H1 (cell line): ENCODE results near the gene RIC8A. TPM values are rescaled to one million over a fixed set of nuclear protein-coding genes. Genes with fewer than 3 reads are reported as not detected.

Experiments used
- CTCF ChIA-PET: fragments of 300-600 bp; sonication (Branson Sonifier 250); formaldehyde crosslinking; loops from one replicate; lab custom pipeline; 2021; ENCODE audit not compliant: partially characterized antibody; lab: Charles Lee
- POLR2A ChIA-PET: fragments of 300-600 bp; sonication (Branson Sonifier 250); formaldehyde crosslinking; loops from one replicate; lab custom pipeline; 2021; ENCODE audit warnings: inconsistent platforms; ENCODE audit not compliant: partially characterized antibody; lab: Charles Lee
- DNase-seq, 2 experiments: peaks; one replicate each; pipeline versions ENCODE4 v3.0.0 to v3.0.0-alpha.2; 2010 to 2022; ENCODE audit warnings: low spot score in 2 of 2, low read depth in 1 of 2, mixed read lengths in 1 of 2
- FAIRE-seq: peaks from 2 replicates; lab custom pipeline; 2011; peaks lifted over from hg19 to GRCh38; lab: Jason Lieb, UNC
- H2AFZ ChIP-seq: 2 replicates; pipeline ENCODE4 v1.8.1; 2012; ENCODE audit warnings: low read length, inconsistent platforms
- H2AK5ac ChIP-seq: 2 replicates; pipeline ENCODE4 v1.6.1; 2013; ENCODE audit warnings: low read depth, low read length
- H2BK120ac ChIP-seq: replicated peaks from 2 replicates; pipeline ENCODE3; 2013; ENCODE audit warnings: low read depth, low read length, inconsistent platforms
- H2BK12ac ChIP-seq: 2 replicates; pipeline ENCODE4 v1.6.1; 2013; ENCODE audit warnings: low read depth, low read length
- H2BK15ac ChIP-seq: 2 replicates; pipeline ENCODE4 v1.6.1; 2013; ENCODE audit warnings: low read length
- H2BK20ac ChIP-seq: 2 replicates; pipeline ENCODE4 v1.6.1; 2013; ENCODE audit warnings: low read length
- H2BK5ac ChIP-seq: 2 replicates; pipeline ENCODE4 v1.6.1; 2013; ENCODE audit warnings: low read depth, low read length
- H3K14ac ChIP-seq: 2 replicates; pipeline ENCODE4 v1.6.1; 2013; ENCODE audit warnings: inconsistent platforms; ENCODE audit not compliant: insufficient read length
- H3K18ac ChIP-seq: 2 replicates; pipeline ENCODE4 v1.6.1; 2013; ENCODE audit warnings: low read length; ENCODE audit errors: extremely low read depth
- H3K23ac ChIP-seq: 2 replicates; pipeline ENCODE4 v1.6.1; 2013; ENCODE audit warnings: inconsistent platforms; ENCODE audit not compliant: insufficient read length
- H3K23me2 ChIP-seq: 2 replicates; pipeline ENCODE4 v1.6.1; 2013; ENCODE audit warnings: low read depth, low read length
- H3K27ac ChIP-seq: 2 replicates; pipeline ENCODE4 v1.6.1; 2011; ENCODE audit warnings: low read depth, low read length, inconsistent platforms
- H3K27me3 ChIP-seq, 4 experiments: replicated peaks in 1 of 4; 1 replicate in 1 of 4; 2 replicates in 3 of 4; pipeline versions ENCODE4 v1.6.1 to v1.8.1; 2011 to 2013; ENCODE audit warnings: low read length in 3 of 4, mild to moderate bottlenecking in 3 of 4, inconsistent platforms in 2 of 4, mixed read lengths in 2 of 4, moderate library complexity in 1 of 4; ENCODE audit not compliant: control insufficient read depth in 3 of 4, insufficient read depth in 3 of 4; ENCODE audit errors: extremely low read depth in 1 of 4
- H3K36me3 ChIP-seq, 4 experiments: 2 replicates each; pipeline versions ENCODE4 v1.6.1 to v1.8.1; 2011 to 2013; ENCODE audit warnings: mild to moderate bottlenecking in 4 of 4, low read length in 3 of 4, moderate library complexity in 2 of 4, control low read depth in 1 of 4, inconsistent platforms in 1 of 4; ENCODE audit not compliant: insufficient read depth in 4 of 4, control insufficient read depth in 2 of 4
- H3K4ac ChIP-seq: replicated peaks from 2 replicates; pipeline ENCODE3; 2013; ENCODE audit warnings: low read length, low read depth, mixed read lengths, inconsistent platforms; ENCODE audit not compliant: insufficient read length
- H3K4me1 ChIP-seq, 4 experiments: replicated peaks in 1 of 4; 1 replicate in 1 of 4; 2 replicates in 3 of 4; pipeline versions ENCODE4 v1.6.1 to v1.8.1; 2011 to 2013; ENCODE audit warnings: low read length in 3 of 4, inconsistent platforms in 2 of 4, mixed read lengths in 1 of 4; ENCODE audit not compliant: insufficient read depth in 4 of 4, control insufficient read depth in 3 of 4
- H3K4me2 ChIP-seq, 2 experiments: 2 replicates each; pipeline versions ENCODE4 v1.6.1 to v1.8.1; 2011 to 2013; ENCODE audit warnings: low read depth in 2 of 2, low read length in 2 of 2, control low read depth in 1 of 2, inconsistent platforms in 1 of 2, mild to moderate bottlenecking in 1 of 2; ENCODE audit not compliant: insufficient read depth in 1 of 2
- H3K4me3 ChIP-seq, 4 experiments: fragments of 200-600, 300-600 bp in 1 of 4; sonication (generic), shearing (Covaris generic), sonication (Bioruptor Twin) in 1 of 4; 2 replicates each; pipeline versions ENCODE4 v1.5.1 to v1.8.1; 2011 to 2016; ENCODE audit warnings: low read length in 4 of 4, low read depth in 3 of 4, control low read depth in 2 of 4, inconsistent platforms in 2 of 4, mild to moderate bottlenecking in 2 of 4, mixed read lengths in 1 of 4, moderate library complexity in 1 of 4; ENCODE audit not compliant: insufficient read depth in 2 of 4; ENCODE audit errors: extremely low read depth in 1 of 4
- H3K56ac ChIP-seq: replicated peaks from 2 replicates; pipeline ENCODE3; 2013; ENCODE audit warnings: low read depth, mild to moderate bottlenecking, mixed read lengths, low read length, inconsistent platforms; ENCODE audit not compliant: insufficient read length
- H3K79me1 ChIP-seq: 2 replicates; pipeline ENCODE4 v1.6.1; 2013; ENCODE audit warnings: low read depth, low read length, control low read depth
- H3K79me2 ChIP-seq, 2 experiments: 2 replicates each; pipeline versions ENCODE4 v1.6.1 to v1.8.1; 2012 to 2013; ENCODE audit warnings: low read length in 2 of 2, mild to moderate bottlenecking in 2 of 2, inconsistent platforms in 1 of 2; ENCODE audit not compliant: insufficient read depth in 2 of 2, control insufficient read depth in 1 of 2
- H3K9ac ChIP-seq, 4 experiments: replicated peaks in 1 of 4; 1 replicate in 1 of 4; 2 replicates in 3 of 4; pipeline versions ENCODE4 v1.6.1 to v1.8.1; 2011 to 2013; ENCODE audit warnings: low read depth in 3 of 4, low read length in 3 of 4, control low read depth in 2 of 4, mild to moderate bottlenecking in 2 of 4, moderate library complexity in 2 of 4, inconsistent platforms in 1 of 4; ENCODE audit errors: extremely low read depth in 1 of 4
- H3K9me3 ChIP-seq, 2 experiments: 2 replicates each; pipeline versions ENCODE4 v1.6.1 to v1.8.1; 2012 to 2013; ENCODE audit warnings: mild to moderate bottlenecking in 2 of 2, moderate library complexity in 2 of 2, control low read depth in 1 of 2, inconsistent platforms in 1 of 2, low read depth in 1 of 2, low read length in 1 of 2, mixed read lengths in 1 of 2; ENCODE audit not compliant: insufficient read depth in 2 of 2
- H4K20me1 ChIP-seq, 2 experiments: replicated peaks in 1 of 2; 2 replicates each; pipeline versions ENCODE3 to v1.8.1; 2011 to 2013; ENCODE audit warnings: inconsistent platforms in 2 of 2, low read length in 2 of 2, mild to moderate bottlenecking in 1 of 2; ENCODE audit not compliant: insufficient read depth in 2 of 2, control insufficient read depth in 1 of 2
- H4K5ac ChIP-seq: 2 replicates; pipeline ENCODE4 v1.6.1; 2013; ENCODE audit warnings: low read length, low read depth, mixed read lengths, inconsistent platforms; ENCODE audit not compliant: insufficient read length
- H4K8ac ChIP-seq: 2 replicates; pipeline ENCODE4 v1.8.0; 2013; ENCODE audit warnings: mild to moderate bottlenecking, moderate library complexity, low read length, inconsistent platforms; ENCODE audit not compliant: insufficient read depth; ENCODE audit errors: extremely low read depth
- H4K91ac ChIP-seq: replicated peaks from 2 replicates; pipeline ENCODE3; 2013; ENCODE audit warnings: low read length, mixed read lengths, inconsistent platforms; ENCODE audit not compliant: insufficient read length
- CTBP2 ChIP-seq: IDR thresholded peaks from 2 replicates; pipeline ENCODE4 v1.7.0; 2011; ENCODE audit warnings: borderline replicate concordance, mild to moderate bottlenecking, moderate library complexity, mixed read lengths, low read length; ENCODE audit not compliant: insufficient read depth, insufficient read length
- POLR2A ChIP-seq, 2 experiments: IDR thresholded peaks; 1 replicate in 1 of 2; 2 replicates in 1 of 2; pipeline ENCODE4 v1.6.1; 2011; ENCODE audit warnings: low read depth in 2 of 2, low read length in 2 of 2, mild to moderate bottlenecking in 2 of 2; ENCODE audit errors: control extremely low read depth in 1 of 2
- WGBS, 2 experiments: shearing (Covaris generic) in 1 of 2; methylation state at CpG; one replicate each; pipeline versions ENCODE4 v1.1.6 to v1.1.7; 2013 to 2015; ENCODE audit warnings: low lambda C conversion rate in 2 of 2, mixed read lengths in 2 of 2, inconsistent platforms in 1 of 2, low coverage in 1 of 2, missing lambda C conversion rate in 1 of 2; ENCODE audit not compliant: insufficient replicate concordance in 2 of 2, insufficient coverage in 1 of 2, insufficient read length in 1 of 2; ENCODE audit errors: extremely low coverage in 1 of 2, missing lambda C conversion rate in 1 of 2; 5-methylcytosine and 5-hydroxymethylcytosine counted together
- polyA plus RNA-seq, 7 experiments: library from polyadenylated mRNA; depleted of rRNA in 3 of 7; stranded (reverse) in 5 of 7; unstranded in 2 of 7; fragments of >200 nt in 5 of 7; fragments of 200-250 nt in 2 of 7; gene quantifications; 1 replicate in 5 of 7; 2 replicates in 1 of 7; 4 replicates in 1 of 7; pipeline versions ENCODE4 v1.2.1 to v1.2.3, GENCODE V29; 2011 to 2013; ENCODE audit warnings: missing spikeins in 2 of 7, mixed read lengths in 2 of 7
- total RNA-seq: library from RNA; stranded (reverse); fragmentation: NEBNext Ultra II Directional; extraction: Animal tissue kit (Norgen Biotek cat#: 25700); gene quantifications from 2 replicates; pipeline ENCODE4 v1.2.1, GENCODE V29; 2021

Gene RIC8A
- total and polyA plus RNA-seq, 2 of the 8 experiments (the other 6 are each of a cell fraction or from before 2014, with no cell fraction given), result 67.0 to 105 TPM

DNA sequence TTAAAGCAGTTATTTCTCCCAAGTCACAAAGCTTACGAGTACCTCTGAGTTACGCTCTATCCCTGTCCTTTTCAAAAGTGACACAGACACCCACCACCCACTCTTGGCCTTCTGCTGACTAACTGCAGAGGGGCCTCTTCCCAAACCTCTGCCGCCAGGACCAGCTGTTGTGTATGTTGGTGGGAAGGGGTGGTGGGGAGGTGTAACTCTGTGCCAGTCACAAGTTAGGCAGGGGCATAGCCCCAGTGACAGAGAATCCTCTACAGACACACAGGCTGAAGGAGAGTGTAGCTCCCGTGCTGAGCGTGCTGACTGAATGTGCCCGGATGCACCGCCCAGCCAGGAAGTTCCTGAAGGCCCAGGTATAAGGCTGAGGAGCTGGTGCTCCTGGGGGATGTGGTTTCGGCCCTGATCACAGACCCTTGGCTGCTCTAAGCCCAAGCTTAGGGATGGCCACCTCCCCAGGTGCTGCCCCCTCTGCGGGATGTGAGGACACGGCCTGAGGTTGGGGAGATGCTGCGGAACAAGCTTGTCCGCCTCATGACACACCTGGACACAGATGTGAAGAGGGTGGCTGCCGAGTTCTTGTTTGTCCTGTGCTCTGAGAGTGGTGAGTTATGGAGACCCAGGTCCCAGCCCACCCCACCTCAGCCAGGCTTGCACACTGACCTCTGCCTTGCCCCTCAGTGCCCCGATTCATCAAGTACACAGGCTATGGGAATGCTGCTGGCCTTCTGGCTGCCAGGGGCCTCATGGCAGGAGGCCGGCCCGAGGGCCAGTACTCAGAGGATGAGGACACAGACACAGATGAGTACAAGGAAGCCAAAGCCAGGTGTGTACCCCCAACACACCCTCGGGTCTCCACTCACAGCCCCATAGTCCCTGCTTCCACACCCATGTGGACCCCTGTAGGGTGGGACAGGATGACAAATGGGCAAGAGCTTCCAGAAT lies 4.9 kb downstream of the RIC8A start:
- no peak overlapping the region for H3K56ac ChIP-seq
- peaks cover 0 to 20% of the 10 kb centered on the region in 2 experiments; a peak in 2 of 4 replicates for H3K79me2 ChIP-seq
- no peak overlapping the region for H2AFZ ChIP-seq
- TF ChIP-seq POLR2A (IDR thresholded peaks at IDR 0.05; ENCODE audit: control extremely low read depth in 1 of 2, low read depth in 2 of 2, low read length in 2 of 2) (peak in 1 of 2 experiments; percentile 30; a peak in 1 of 3 replicates), CTBP2 (no peak)
- no peak overlapping the region for H4K5ac ChIP-seq
- H3K23me2 ChIP-seq, result peaks cover 14% of the 10 kb centered on the region
- H3K9me3 ChIP-seq, result no peaks in the 10 kb centered on the region
- H3K9ac ChIP-seq, result no peak overlapping the region
- no peak overlapping the region for H3K4me2 ChIP-seq
- H4K91ac ChIP-seq, result no peak overlapping the region
- no peak overlapping the region for H2BK15ac ChIP-seq
- H4K20me1 ChIP-seq, result peaks cover 1 to 6% of the 10 kb centered on the region in 2 experiments
- FAIRE-seq (no peak), DNase-seq (no peak)
- H3K79me1 ChIP-seq, result peaks cover 5% of the 10 kb centered on the region; the same call in 1 of the 2 replicates
- H2BK20ac ChIP-seq, result no peak overlapping the region
- peaks cover 32 to 57% (median 41%) of the 10 kb centered on the region in 4 experiments for H3K36me3 ChIP-seq
- 93% methylated on average over 17 of the region's 17 CpGs; no CpG with 5 or more reads in 1 of the 2 experiments for WGBS, 2 experiments
- H3K27ac ChIP-seq, result no peak overlapping the region
- peaks cover 0 to 17% (median 6%) of the 10 kb centered on the region in 4 experiments; a peak in 5 of 7 replicates for H3K4me1 ChIP-seq
- H3K14ac ChIP-seq, result no peak overlapping the region
- ChIA-PET POLR2A (interaction anchor here (1.0 to 8.7 kb wide), 5 partner anchors 9 to 152 kb away, joined by 3 to 99 read pairs (median 6); partner anchors contain the start of gene SIRT3), CTCF (interaction anchor here (0.7 to 2.4 kb wide), 7 partner anchors 9 to 151 kb away, joined by 3 to 11 read pairs (median 4); no protein-coding TSS in a partner anchor)
- no peak overlapping the region for H3K23ac ChIP-seq
- H2BK12ac ChIP-seq, result no peak overlapping the region
- no peak overlapping the region for H4K8ac ChIP-seq
- no peaks in the 10 kb centered on the region for H3K27me3 ChIP-seq
- no peak overlapping the region for H3K4ac ChIP-seq
- H2AK5ac ChIP-seq, result no peak overlapping the region
- no peak overlapping the region for H2BK120ac ChIP-seq
- no peak overlapping the region for H3K4me3 ChIP-seq
- no peak overlapping the region for H3K18ac ChIP-seq
- H2BK5ac ChIP-seq, result no peak overlapping the region
